ENCODE data around the gene PNCK.

PNCK gene

DNA sequence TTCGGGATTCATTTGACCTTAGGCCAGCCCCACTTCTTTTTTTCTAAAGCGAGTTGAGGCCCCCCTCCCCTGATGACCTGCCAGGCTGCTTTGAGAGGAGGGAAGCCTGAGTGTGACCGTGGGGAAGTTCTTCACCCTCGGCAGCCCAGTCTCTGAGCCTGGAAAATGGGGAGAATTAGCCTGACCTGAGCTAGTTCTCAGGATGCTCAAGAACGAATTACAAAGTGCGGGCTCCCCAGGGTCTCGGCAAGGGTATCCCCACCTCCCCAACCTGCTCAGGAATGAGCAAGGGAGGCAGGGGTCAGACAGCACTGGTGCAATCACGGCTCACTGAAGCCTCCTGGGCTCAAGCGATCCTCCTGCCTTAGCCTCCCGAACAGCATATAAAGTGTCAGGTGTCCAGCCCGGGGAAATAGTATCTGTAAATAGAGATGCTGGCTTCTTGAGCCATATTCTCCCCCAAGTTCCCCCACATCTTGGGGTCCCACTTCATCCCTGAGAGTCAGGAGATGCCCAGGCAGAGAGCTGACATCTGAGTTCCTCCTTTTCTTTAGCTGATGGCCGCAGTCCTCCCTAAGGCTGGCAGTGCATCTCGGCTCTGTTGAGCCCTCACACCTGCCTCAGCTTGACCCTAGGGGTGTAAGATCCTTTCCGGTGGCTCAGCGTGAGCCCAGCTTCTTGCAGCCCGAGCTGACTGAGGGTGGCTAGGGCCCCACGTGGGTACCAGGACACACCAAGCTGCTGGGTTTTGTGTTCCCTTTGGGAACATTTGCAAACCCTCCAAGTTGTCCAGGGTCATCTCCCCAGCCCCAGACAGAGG, 25.0 kb downstream of the PNCK start:
- Histone ChIP-seq H3K9me2 (replicated peaks; ENCODE audit: insufficient read depth, low read length) (no peaks in the 10 kb centered on the region), H4K20me1 (ENCODE audit: low read depth, low read length) (no peaks in the 10 kb centered on the region), H3K9ac (ENCODE audit: low read length) (no peak overlapping the region), H3K4me3 (ENCODE audit: insufficient read depth, low read length, poor library complexity, severe bottlenecking) (no peak overlapping the region), H3K27ac (ENCODE audit: low read depth, low read length) (no peak overlapping the region), H3K79me2 (ENCODE audit: insufficient read depth, low read length) (no peaks in the 10 kb centered on the region), H3F3A (ENCODE audit: insufficient read depth) (no peaks in the 10 kb centered on the region), H3K27me3 (ENCODE audit: low read length) (no peaks in the 10 kb centered on the region), H3K4me2 (ENCODE audit: low read depth, low read length, poor library complexity, severe bottlenecking) (no peak overlapping the region), H3K36me3 (ENCODE audit: low read length) (no peaks in the 10 kb centered on the region), H3K9me3 (ENCODE audit: insufficient read depth, low read length) (0 out of 2 replicates have a peak, but pooled peaks cover under 1% of the 10 kb centered on the region), H2AFZ (ENCODE audit: low read depth, low read length, severe bottlenecking) (no peak overlapping the region)
- no peak for TF ChIP-seq CTCF (IDR thresholded peaks at IDR 0.05; ENCODE audit: insufficient read depth, low read length, poor library complexity, severe bottlenecking)
- TF ChIP-seq EZH2phosphoT487 (conservative IDR thresholded peaks at IDR 0.05; ENCODE audit: low read length), result no peak

DNA sequence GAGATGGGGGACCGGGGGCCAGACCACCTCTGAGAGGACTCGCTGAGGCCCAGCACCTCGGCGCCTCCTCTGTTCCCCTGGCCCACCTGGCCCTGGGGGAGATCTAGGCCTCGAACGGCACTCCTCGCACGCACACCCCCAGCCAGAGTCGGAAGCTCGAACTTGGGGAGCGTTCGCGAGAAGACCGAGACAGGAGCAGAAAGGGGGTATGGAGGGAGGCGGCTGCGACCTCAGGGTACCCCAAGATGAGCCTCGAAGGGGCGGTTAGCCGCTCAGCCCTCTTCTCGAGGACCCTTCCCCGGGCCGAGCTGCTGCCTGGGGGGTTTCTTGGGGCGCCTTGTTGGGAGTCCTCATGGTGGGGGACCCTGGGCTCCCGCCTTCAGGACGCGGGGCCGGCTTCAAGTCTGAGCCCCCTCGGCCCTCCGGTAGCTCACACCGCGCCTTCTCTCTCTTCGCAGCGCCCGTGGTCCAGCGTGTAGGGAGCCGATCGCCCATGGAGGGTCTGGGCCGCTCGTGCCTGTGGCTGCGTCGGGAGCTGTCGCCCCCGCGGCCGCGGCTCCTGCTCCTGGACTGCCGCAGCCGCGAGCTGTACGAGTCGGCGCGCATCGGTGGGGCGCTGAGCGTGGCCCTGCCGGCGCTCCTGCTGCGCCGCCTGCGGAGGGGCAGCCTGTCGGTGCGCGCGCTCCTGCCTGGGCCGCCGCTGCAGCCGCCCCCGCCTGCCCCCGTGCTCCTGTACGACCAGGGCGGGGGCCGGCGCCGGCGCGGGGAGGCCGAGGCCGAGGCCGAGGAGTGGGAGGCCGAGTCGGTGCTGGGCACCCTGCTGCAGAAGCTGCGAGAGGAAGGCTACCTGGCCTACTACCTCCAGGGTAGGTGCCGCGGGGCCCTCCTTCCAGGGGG, 25.9 kb downstream of the PNCK start:
- Histone ChIP-seq H3K9ac (ENCODE audit: low read length) (no peak overlapping the region), H2AFZ (ENCODE audit: low read depth, low read length, severe bottlenecking) (no peak overlapping the region), H3K4me3 (ENCODE audit: insufficient read depth, low read length, poor library complexity, severe bottlenecking) (no peak overlapping the region), H3K27ac (ENCODE audit: low read depth, low read length) (no peak overlapping the region), H3K9me3 (ENCODE audit: insufficient read depth, low read length) (no peaks in the 10 kb centered on the region), H3K79me2 (ENCODE audit: insufficient read depth, low read length) (no peaks in the 10 kb centered on the region), H3K4me2 (ENCODE audit: low read depth, low read length, poor library complexity, severe bottlenecking) (no peak overlapping the region), H3K36me3 (ENCODE audit: low read length) (no peaks in the 10 kb centered on the region), H3K27me3 (ENCODE audit: low read length) (no peaks in the 10 kb centered on the region), H4K20me1 (ENCODE audit: low read depth, low read length) (no peaks in the 10 kb centered on the region), H3K9me2 (replicated peaks; ENCODE audit: insufficient read depth, low read length) (no peaks in the 10 kb centered on the region), H3F3A (ENCODE audit: insufficient read depth) (no peaks in the 10 kb centered on the region)
- no peak for TF ChIP-seq CTCF (IDR thresholded peaks at IDR 0.05; ENCODE audit: insufficient read depth, low read length, poor library complexity, severe bottlenecking)

DNA sequence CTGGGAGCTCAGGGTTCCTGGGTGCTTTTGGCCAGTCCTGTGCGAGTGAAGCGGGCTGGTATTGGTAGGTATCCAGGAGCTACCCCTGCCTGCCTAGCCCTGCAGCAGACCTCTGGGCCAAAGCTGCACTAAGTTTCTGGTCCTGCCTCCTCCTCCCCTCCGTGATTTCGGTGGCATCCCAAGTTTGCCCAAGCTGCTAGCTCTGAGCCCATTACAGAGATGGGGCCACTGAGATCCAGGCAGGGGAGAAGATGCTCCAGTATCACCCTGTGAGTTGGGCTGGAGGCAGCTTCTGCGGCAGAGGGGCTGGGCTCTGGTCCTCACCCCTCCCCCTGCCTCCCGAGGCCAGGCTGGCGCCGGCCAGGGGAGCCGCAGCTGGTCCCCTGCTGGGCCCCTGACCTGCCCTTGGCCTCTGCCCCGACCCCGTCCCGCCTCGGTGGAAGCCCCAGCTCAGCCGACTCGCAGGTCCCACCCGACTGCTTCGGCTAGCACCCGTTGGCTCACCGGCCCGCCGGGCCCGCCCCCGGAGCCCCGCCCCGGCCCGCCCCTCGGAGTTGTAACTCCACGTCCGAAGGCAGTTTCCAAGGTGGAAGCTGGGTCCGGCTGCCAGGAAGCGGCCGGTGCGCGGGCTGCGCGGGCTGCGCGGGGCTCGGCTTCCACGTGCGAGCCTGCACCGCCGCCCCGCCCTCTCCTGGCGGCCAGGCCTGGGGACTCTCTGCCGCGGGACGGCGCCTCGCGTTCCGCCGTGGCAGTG, 26.8 kb downstream of the PNCK start, which contains the start of gene DUSP9:
Gene DUSP9, plus strand, starts transcription at position 584 of the 754 bp plus-strand sequence. CDS start 751 bp downstream, outside the sequence.
- Histone ChIP-seq H3K9me2 (replicated peaks; ENCODE audit: insufficient read depth, low read length) (no peaks in the 10 kb centered on the region), H3F3A (ENCODE audit: insufficient read depth) (no peaks in the 10 kb centered on the region), H2AFZ (ENCODE audit: low read depth, low read length, severe bottlenecking) (no peak within 1 kb of the TSS), H3K27ac (ENCODE audit: low read depth, low read length) (no peak within 1 kb of the TSS), H4K20me1 (ENCODE audit: low read depth, low read length) (no peaks in the 10 kb centered on the region), H3K4me2 (ENCODE audit: low read depth, low read length, poor library complexity, severe bottlenecking) (no peak within 1 kb of the TSS), H3K9ac (ENCODE audit: low read length) (no peak within 1 kb of the TSS), H3K36me3 (ENCODE audit: low read length) (no peaks in the 10 kb centered on the region), H3K9me3 (ENCODE audit: insufficient read depth, low read length) (no peaks in the 10 kb centered on the region), H3K27me3 (ENCODE audit: low read length) (no peaks in the 10 kb centered on the region), H3K79me2 (ENCODE audit: insufficient read depth, low read length) (no peaks in the 10 kb centered on the region), H3K4me3 (ENCODE audit: insufficient read depth, low read length, poor library complexity, severe bottlenecking) (no peak within 1 kb of the TSS)
- no peak for TF ChIP-seq CTCF (IDR thresholded peaks at IDR 0.05; ENCODE audit: insufficient read depth, low read length, poor library complexity, severe bottlenecking)
- no peak for TF ChIP-seq EZH2phosphoT487 (conservative IDR thresholded peaks at IDR 0.05; ENCODE audit: low read length)

Measured in SU-DHL-6 (cell line).